Peyer's patch (tissue), 4 donors: ENCODE data around the gene CNDP2.

Experiments
- POLR2A ChIP-seq, 2 donors: fragments of 450-650 bp; IDR thresholded peaks; one replicate each; pipeline ENCODE4 v1.5.1; 2017; ENCODE audit warnings: antibody characterized with exemption in 2 of 2, mild to moderate bottlenecking in 2 of 2, moderate library complexity in 2 of 2
- TF ChIP-seq, protein P1 (sequence below), 6 experiments: fragments of 450-650 bp in 4 of 6; fragments of 200-600 bp in 2 of 6; sonication (generic) in 1 of 6; IDR thresholded peaks; one replicate each; pipeline ENCODE4 v1.5.1; 2017 to 2019; ENCODE audit warnings: antibody characterized with exemption in 6 of 6, mild to moderate bottlenecking in 3 of 6, moderate library complexity in 1 of 6

- TF ChIP-seq, protein P1, sequence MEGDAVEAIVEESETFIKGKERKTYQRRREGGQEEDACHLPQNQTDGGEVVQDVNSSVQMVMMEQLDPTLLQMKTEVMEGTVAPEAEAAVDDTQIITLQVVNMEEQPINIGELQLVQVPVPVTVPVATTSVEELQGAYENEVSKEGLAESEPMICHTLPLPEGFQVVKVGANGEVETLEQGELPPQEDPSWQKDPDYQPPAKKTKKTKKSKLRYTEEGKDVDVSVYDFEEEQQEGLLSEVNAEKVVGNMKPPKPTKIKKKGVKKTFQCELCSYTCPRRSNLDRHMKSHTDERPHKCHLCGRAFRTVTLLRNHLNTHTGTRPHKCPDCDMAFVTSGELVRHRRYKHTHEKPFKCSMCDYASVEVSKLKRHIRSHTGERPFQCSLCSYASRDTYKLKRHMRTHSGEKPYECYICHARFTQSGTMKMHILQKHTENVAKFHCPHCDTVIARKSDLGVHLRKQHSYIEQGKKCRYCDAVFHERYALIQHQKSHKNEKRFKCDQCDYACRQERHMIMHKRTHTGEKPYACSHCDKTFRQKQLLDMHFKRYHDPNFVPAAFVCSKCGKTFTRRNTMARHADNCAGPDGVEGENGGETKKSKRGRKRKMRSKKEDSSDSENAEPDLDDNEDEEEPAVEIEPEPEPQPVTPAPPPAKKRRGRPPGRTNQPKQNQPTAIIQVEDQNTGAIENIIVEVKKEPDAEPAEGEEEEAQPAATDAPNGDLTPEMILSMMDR (IDR thresholded peaks at IDR 0.05) = no peak
- no peak for TF ChIP-seq POLR2A (IDR thresholded peaks at IDR 0.05)
These were observed 45.5 kb upstream of the CNDP2 start for GRCh38 chr18:74450626-74451025.
